KBM-7 (cell line): ENCODE results near the gene INPP5E.

ENCODE experiments used
- DNase-seq: peaks from one replicate; pipeline ENCODE4 v3.0.0-alpha.2; 2015
- in situ Hi-C: fragments of 300-500 bp; cut with MboI; formaldehyde crosslinking; loops from 2 replicates; pipeline ENCODE4 v1.14.3; 2020; ENCODE audit warnings: low sequenced_read_pairs, low pct_unique_long_range_greater_than_20kb, mixed read lengths

INPP5E gene

GRCh38 chr9:136379003-136379287, 60.7 kb downstream of the INPP5E start:
- in situ Hi-C loops = no loop called here
- DNase-seq = no peak
